Activated naive CD8-positive, alpha-beta T cell (primary cell): ENCODE data around the gene RDX.
"Not testable (repeated sequence)": the region's sequence is repeated elsewhere in the genome, so short reads cannot be mapped to it uniquely, and the experiment has no call there.

Experiments
- H3K27ac Mint-ChIP-seq: one replicate; pipeline ENCODE4 v1.8.0; 2021; ENCODE audit warnings: mixed read lengths
- H3K27me3 Mint-ChIP-seq: one replicate; pipeline ENCODE4 v1.8.0; 2021; ENCODE audit warnings: mixed read lengths
- H3K36me3 Mint-ChIP-seq: one replicate; pipeline ENCODE4 v1.8.0; 2021; ENCODE audit warnings: mixed read lengths
- H3K4me1 Mint-ChIP-seq: one replicate; pipeline ENCODE4 v1.8.0; 2021; ENCODE audit warnings: low read depth, mixed read lengths
- H3K4me3 Mint-ChIP-seq: one replicate; pipeline ENCODE4 v1.8.0; 2021; ENCODE audit warnings: mild to moderate bottlenecking, mixed read lengths
- H3K9me3 Mint-ChIP-seq: one replicate; pipeline ENCODE4 v1.8.0; 2021; ENCODE audit warnings: low read depth, mixed read lengths

RDX gene

DNA sequence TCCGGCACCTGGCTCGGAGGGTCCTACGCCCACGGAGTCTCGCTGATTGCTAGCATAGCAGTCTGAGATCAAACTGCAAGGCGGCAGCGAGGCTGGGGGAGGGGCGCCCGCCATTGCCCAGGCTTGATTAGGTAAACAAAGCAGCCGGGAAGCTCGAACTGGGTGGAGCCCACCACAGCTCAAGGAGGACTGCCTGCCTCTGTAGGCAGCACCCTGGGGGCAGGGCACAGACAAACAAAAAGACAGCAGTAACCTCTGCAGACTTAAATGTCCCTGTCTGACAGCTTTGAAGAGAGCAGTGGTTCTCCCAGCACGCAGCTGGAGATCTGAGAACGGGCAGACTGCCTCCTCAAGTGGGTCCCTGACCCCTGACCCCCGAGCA is 87.1 kb downstream of the RDX start:
- not testable (repeated sequence) for H3K9me3 Mint-ChIP-seq, H3K4me1 Mint-ChIP-seq, H3K27me3 Mint-ChIP-seq, H3K36me3 Mint-ChIP-seq, H3K27ac Mint-ChIP-seq
- H3K4me3 Mint-ChIP-seq = peak overlapping the region; percentile 78

DNA sequence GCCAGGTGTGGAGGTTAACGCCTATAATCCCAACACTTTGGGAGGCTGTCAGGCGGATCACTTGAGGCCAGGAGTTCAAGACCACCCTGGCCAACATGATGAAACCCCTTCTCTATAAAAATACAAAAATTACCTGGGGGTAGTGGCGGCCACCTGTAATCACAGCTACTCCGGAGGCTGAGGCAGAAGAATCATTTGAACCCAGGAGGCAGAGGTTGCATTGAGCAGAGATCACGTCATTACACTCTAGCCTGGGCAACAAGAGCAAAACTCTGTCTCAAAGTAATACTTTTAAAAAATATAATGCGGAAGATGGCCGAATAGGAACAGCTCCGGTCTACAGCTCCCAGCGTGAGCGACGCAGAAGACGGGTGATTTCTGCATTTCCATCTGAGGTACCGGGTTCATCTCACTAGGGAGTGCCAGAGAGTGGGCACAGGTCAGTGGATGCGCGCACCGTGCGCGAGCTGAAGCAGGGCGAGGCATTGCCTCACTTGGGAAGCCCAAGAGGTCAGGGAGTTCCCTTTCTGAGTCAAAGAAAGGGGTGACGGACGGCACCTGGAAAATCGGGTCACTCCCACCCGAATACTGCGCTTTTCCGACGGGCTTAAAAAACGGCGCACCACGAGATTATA is 87.6 kb downstream of the RDX start:
- not testable (repeated sequence) for H3K27ac Mint-ChIP-seq, H3K27me3 Mint-ChIP-seq, H3K9me3 Mint-ChIP-seq, H3K36me3 Mint-ChIP-seq, H3K4me1 Mint-ChIP-seq
- H3K4me3 Mint-ChIP-seq = peak overlapping the region; percentile 78

DNA sequence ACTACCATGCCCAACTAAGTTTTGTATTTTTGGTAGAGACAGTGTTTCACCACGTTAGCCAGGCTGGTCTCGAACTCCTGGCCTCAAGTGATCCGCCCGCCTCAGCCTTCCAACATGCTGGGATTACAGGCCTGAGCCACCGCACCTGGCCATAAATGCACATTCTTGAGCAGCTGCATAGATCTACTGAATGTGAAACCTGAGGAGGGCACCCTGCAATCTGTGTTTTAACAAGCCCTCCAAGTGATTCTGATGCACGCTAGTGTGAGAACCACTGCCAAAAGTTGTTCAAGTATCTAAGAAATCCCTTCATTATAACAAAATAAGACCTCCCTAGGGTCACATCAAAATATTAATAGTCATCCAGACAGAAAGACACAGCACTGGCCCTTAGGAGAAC is 89.3 kb downstream of the RDX start:
- Mint-ChIP-seq H3K36me3 (no peaks in the 10 kb centered on the region), H3K4me3 (no peak overlapping the region), H3K9me3 (no peaks in the 10 kb centered on the region), H3K27ac (no peak overlapping the region), H3K27me3 (no peaks in the 10 kb centered on the region), H3K4me1 (no peaks in the 10 kb centered on the region)

DNA sequence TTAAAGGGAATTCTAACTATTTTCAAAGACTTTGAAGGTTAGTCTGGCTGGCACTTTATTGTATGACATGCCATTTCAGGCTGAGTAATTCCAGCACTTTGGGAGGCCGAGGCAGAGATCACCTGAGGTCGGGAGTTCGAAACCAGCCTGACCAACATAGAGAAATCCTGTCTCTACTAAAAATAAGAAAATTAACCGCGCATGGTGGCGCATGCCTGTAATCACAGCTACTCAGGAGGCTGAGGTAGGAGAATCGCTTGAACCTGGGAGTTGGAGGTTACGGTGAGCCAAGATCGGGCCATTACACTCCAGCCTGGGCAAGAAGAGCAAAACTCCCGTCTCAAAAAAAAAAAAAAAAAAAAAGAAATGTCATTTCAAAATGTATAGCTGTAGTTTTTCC is 95.6 kb downstream of the RDX start:
- Mint-ChIP-seq H3K9me3 (no peaks in the 10 kb centered on the region), H3K4me3 (no peak overlapping the region), H3K27ac (no peak overlapping the region), H3K36me3 (no peaks in the 10 kb centered on the region), H3K27me3 (peaks cover 2% of the 10 kb centered on the region), H3K4me1 (no peaks in the 10 kb centered on the region)

DNA sequence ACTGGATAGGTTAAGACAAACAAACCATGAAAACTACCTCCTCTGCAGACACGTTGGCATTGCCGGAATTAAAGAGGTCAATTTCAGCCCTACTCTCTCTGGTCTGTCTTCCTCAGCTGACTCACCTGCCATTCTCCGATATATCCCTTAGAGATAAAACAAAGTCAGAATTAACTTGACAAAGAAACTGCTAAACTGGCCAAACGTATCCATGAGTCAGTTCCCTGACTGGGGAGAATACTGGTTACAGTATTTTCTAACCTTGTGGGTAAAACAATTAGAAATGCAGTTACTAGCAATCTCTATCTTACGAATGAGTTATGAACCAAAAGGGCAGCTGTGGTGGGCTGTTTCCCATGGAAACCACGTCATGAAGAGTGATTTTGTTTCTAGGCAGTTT is 96.2 kb downstream of the RDX start:
- Mint-ChIP-seq H3K27me3 (peaks cover 2% of the 10 kb centered on the region), H3K4me3 (no peak overlapping the region), H3K27ac (no peak overlapping the region), H3K4me1 (no peaks in the 10 kb centered on the region), H3K36me3 (no peaks in the 10 kb centered on the region), H3K9me3 (no peaks in the 10 kb centered on the region)

DNA sequence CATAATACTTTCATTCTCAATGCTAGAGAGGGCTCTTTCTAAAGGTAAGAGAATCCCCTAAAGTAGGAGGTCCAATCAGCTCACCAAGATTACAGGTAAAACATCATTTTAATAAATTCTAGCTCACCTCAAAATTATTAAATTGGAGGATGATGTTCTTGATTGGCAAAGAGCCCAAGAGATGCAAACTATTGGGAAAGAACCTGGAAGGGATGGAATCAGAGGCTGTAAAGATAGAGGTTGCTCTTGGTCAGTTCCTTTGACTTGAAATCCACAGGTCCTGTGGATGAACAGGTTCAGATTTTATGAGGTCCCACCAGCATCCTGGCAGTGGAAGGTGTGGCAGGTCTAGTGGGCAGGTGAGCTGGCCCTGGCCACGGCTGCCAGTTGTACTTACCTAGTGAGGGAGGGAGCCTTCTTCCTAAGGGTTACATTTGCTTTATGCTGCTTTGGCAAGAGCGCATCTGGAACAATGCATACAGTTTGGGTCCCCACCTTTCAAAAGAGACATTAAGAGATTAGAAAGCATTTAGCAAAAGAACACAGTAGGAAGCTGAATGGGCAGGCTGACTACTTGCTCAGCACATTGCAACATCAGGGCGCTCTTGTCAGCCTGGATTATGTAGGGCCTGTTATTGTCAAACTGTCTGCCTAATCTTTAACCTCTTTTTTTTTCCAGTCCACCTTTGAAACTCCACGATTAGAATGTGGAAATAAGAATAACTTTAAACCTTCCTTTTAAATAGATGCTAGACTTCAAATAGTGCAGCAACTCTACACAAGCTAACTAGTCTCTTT is 97.0 kb downstream of the RDX start:
- H3K27ac Mint-ChIP-seq = no peak overlapping the region
- H3K36me3 Mint-ChIP-seq = no peaks in the 10 kb centered on the region
- H3K27me3 Mint-ChIP-seq = peaks cover 2% of the 10 kb centered on the region
- no peaks in the 10 kb centered on the region for H3K9me3 Mint-ChIP-seq
- no peaks in the 10 kb centered on the region for H3K4me1 Mint-ChIP-seq
- H3K4me3 Mint-ChIP-seq = no peak overlapping the region

DNA sequence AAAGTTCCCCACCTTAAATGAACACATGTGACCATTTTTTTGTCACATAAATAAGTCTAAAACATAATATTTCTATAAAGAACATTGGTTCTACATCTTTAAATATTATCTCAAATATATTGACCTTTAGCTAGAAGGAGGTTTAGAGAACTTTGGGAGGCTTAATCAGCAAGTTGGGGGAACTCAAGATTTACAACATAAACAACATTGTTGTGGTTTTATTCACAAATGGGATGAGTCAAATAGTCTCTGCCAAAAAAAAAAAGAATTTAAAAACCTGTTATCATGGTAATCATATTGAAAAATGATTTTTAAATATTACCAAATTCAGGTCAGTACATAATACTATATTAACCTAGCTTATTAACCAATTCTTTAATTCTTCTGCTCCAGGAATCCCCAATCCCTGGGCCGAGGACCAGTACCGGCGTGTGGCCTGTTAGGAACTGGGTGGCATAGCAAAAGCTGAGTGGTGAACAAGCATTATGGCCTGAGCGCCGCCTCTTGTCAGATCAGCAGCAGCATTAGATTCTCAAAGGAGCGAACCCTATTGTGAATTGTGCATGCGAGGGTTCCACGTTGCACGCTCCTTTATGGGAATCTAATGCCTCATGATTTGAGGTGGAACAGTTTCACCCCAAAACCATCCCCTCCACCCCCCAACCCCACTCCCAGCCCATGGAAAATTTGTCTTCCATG is 98.2 kb downstream of the RDX start:
- Mint-ChIP-seq H3K27ac (no peak overlapping the region), H3K9me3 (no peaks in the 10 kb centered on the region), H3K36me3 (no peaks in the 10 kb centered on the region), H3K4me3 (no peak overlapping the region), H3K4me1 (no peaks in the 10 kb centered on the region), H3K27me3 (peaks cover 2% of the 10 kb centered on the region)

DNA sequence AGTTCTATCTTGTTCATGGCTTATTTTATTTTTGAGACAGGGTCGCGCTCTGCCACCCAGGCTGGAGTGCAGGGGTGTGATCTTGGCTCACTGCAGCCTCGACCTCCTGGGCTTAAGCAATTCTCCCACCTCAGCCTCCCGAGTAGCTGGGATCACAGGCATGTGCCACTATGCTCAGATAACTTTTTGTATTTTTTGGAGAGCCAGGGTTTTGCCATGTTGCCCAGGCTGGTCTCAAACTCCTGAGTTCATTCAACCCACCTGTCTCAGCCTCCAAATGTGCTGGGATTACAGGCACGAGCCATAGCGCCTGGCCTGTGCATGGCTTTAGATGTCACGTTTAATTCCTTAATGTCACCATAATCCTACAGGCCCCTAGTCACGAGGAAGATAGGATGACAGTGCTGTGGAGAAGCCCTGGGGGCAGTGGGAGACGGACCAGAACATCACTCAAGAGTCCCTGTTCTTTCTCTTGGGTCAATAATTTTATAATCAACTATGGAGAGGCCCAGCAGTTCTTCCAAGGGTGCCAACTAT is 99.5 kb downstream of the RDX start:
- Mint-ChIP-seq H3K27me3 (peaks cover 2% of the 10 kb centered on the region), H3K4me1 (peaks cover 7% of the 10 kb centered on the region), H3K36me3 (no peaks in the 10 kb centered on the region), H3K27ac (no peak overlapping the region), H3K4me3 (no peak overlapping the region), H3K9me3 (no peaks in the 10 kb centered on the region)

DNA sequence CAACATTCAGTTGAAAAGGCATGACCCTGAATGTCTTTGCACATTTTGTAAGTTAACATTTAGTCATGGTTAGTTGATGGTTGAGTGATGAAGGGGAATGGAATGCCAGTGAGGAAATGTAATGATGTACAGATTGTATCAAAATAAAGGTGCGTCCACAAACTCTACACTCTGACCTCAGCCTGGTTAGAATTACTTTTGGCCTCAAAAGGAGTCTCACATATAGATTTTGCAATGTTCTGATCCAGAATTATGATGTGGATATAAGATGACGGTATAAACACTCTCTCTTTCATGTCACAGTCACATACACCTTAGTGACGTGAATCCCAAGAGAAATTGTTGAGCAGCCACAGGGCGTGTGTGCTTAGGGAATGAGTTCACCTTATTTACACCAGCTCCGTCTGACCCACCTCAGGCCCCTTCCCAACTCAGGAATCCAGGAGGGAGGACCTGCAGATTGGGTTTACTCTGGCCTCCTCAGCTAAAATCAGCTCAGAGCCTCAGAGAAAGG is 100.1 kb downstream of the RDX start:
- H3K27ac Mint-ChIP-seq = no peak overlapping the region
- H3K36me3 Mint-ChIP-seq = no peaks in the 10 kb centered on the region
- H3K9me3 Mint-ChIP-seq = no peaks in the 10 kb centered on the region
- H3K27me3 Mint-ChIP-seq = peaks cover under 1% of the 10 kb centered on the region
- no peak overlapping the region for H3K4me3 Mint-ChIP-seq
- H3K4me1 Mint-ChIP-seq = peaks cover 7% of the 10 kb centered on the region

DNA sequence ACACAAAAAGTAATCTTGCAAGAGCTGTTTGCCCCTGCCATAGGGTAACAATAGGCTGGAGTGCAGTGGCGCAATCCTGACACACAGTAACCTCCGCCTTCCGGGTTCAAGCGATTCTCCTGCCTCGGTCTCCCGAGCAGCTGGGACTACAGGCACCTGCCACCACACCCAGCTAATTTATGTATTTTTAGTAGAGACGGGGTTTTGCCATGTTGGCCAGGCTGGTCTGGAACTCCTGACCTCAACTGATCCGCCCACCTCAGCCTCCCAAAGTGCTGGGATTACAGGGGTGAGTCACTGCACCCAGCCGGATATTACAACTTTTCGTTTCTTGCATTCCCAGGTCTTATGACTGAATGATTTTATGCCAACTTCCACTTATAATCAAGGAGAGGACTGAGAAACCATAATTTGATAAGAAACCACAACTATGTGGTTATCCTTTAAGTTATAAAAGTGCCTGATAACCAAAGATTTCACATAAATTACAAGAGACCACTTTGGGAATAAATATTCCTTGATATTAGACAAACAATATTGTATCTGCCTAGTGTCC is 102.1 kb downstream of the RDX start:
- not testable (repeated sequence) for H3K27ac Mint-ChIP-seq, H3K4me1 Mint-ChIP-seq, H3K9me3 Mint-ChIP-seq, H3K27me3 Mint-ChIP-seq, H3K4me3 Mint-ChIP-seq, H3K36me3 Mint-ChIP-seq

DNA sequence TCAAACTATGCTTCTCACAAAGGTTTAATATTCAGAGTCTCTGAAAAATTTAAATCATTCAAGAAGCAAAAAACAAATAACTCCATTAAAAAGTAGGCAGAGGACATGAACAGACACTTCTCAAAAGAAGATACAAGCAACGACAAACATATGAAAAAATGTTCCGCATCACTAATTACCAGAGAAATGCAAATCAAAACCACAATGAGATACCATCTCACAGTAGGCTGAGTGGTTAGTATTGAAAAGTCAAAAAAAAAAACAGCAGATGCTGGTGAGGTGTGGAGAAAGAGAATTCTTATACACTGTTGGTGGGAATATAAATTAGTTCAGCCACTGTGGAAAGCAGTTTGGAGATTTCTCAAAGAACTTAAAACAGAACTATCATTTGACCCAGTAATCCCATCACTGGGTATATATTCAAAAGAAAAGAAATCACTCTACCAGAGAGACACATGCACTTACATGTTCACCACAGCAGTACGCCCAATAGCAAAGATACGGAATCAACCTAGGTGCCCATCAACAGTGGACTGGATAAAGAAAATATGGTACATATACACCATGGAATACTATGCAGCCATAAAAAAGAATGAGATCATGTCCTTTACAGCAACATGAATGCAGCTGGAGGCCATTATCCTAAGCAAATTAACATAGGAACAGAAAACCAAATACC is 103.7 kb downstream of the RDX start:
- not testable (repeated sequence) for H3K9me3 Mint-ChIP-seq, H3K4me1 Mint-ChIP-seq, H3K4me3 Mint-ChIP-seq, H3K36me3 Mint-ChIP-seq, H3K27me3 Mint-ChIP-seq, H3K27ac Mint-ChIP-seq

DNA sequence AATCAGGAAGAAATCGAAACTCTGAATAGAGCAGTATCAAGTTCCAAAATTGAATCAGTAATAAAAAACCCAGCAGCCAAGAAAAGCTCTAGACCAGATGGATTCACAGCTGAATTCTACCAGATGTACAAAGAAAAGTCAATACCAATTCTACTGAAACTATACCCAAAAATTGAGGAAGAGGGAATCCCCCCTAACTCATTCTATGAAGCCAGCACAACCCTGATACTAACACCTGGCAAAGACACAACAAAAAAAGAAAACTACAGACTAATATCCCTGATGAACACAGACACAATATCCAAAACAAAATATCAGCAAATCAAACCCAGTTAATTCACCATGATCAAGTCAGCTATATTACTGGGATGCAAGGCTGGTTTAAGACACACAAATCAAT is 105.5 kb downstream of the RDX start:
- H3K4me1 Mint-ChIP-seq = peaks cover 7% of the 10 kb centered on the region
- no peaks in the 10 kb centered on the region for H3K36me3 Mint-ChIP-seq
- peaks cover 1% of the 10 kb centered on the region for H3K27me3 Mint-ChIP-seq
- H3K27ac Mint-ChIP-seq = no peak overlapping the region
- no peak overlapping the region for H3K4me3 Mint-ChIP-seq
- H3K9me3 Mint-ChIP-seq = no peaks in the 10 kb centered on the region

DNA sequence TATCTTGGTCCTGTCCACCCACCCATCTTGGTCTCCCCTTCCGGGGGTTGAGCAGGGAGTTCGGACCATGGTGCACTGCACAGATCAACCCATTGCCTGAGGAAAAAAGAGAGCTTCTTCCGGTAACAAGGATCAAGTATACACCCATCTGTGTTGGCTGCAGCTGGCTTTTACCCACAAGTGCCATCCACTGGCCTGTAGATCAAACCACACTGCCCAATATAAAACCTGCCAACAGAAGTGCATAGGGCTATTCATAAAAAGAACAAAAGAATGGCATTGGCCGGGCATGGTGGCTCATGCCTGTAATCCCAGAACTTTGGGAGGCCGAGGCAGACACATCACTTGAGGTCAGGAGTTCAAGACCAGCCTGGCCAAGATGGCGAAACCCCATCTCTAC is 108.7 kb downstream of the RDX start:
- no peaks in the 10 kb centered on the region for H3K36me3 Mint-ChIP-seq
- H3K9me3 Mint-ChIP-seq = no peaks in the 10 kb centered on the region
- H3K4me3 Mint-ChIP-seq = no peak overlapping the region
- peaks cover 5% of the 10 kb centered on the region for H3K4me1 Mint-ChIP-seq
- H3K27ac Mint-ChIP-seq = no peak overlapping the region
- peaks cover 1% of the 10 kb centered on the region for H3K27me3 Mint-ChIP-seq

DNA sequence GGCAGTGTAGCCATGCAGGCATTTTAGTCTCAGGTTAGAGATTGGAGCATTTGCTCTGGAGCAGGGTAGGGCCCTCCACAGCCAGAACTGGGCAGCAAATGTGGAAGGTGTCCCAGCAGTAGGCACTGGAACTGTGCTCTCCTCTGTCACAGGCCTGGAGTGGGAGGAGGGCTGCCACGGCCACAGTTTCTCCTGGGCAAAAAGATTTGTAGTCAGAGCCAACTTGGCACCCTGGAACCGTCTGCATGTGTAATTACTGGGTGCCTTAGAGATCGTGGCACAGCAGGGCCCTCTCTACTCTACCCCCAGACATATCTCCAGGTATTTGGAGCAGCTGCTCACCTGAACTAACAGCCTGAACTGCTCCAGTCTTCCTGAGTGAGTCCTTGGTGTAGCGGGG is 109.5 kb downstream of the RDX start:
- no peaks in the 10 kb centered on the region for H3K9me3 Mint-ChIP-seq
- H3K27ac Mint-ChIP-seq = no peak overlapping the region
- peaks cover 1% of the 10 kb centered on the region for H3K27me3 Mint-ChIP-seq
- H3K4me1 Mint-ChIP-seq = no peaks in the 10 kb centered on the region
- no peak overlapping the region for H3K4me3 Mint-ChIP-seq
- no peaks in the 10 kb centered on the region for H3K36me3 Mint-ChIP-seq

DNA sequence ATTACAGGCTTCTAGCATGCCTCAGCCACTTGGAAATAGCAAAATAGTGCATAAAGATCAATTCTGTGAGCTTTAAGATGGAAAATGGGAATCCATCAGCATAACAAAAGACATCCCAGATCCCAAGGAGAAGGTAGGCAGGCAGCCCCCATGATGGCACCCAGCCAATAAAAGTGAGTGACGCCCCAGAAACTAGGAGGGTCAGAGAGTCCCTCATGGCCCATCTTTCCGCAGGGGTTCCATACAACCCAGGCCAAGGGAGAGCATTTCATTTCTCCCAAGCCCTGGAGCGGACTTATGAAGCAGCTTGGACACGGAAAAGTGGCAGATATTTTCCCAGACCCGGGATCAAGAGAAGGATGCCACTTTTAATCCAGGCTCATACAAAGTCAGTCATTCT is 110.0 kb downstream of the RDX start:
- Mint-ChIP-seq H3K4me3 (no peak overlapping the region), H3K27ac (no peak overlapping the region), H3K27me3 (peaks cover 1% of the 10 kb centered on the region), H3K9me3 (no peaks in the 10 kb centered on the region), H3K36me3 (no peaks in the 10 kb centered on the region), H3K4me1 (no peaks in the 10 kb centered on the region)
